Stimulated activated CD4-positive, alpha-beta T cell treated with anti-CD3 and anti-CD28 coated beads, Interleukin-4, amount 100 ng/mL, for 24 hours (primary cell): ENCODE data around the gene CCDC91.
A peak's percentile ranks its signal among the peaks of the same experiment; 100 is the strongest.
"Not testable (repeated sequence)": the region's sequence is repeated elsewhere in the genome, so short reads cannot be mapped to it uniquely, and the experiment has no call there.

Source experiments
- DNase-seq: peaks from one replicate; pipeline ENCODE4 v3.0.0-alpha.2; 2020

Gene CCDC91

GRCh38 chr12:28235015-28235414 lies 44.8 kb downstream of the CCDC91 start:
- no peak for DNase-seq

- no peak for DNase-seq
Measured at GRCh38 chr12:28235985-28236384, 45.7 kb downstream of the CCDC91 start.

GRCh38 chr12:28237423-28237822 lies 47.2 kb downstream of the CCDC91 start:
- DNase-seq, result no peak

- DNase-seq, result no peak
Measured at GRCh38 chr12:28239918-28240317, 49.7 kb downstream of the CCDC91 start.

GRCh38 chr12:28240853-28241252 lies 50.6 kb downstream of the CCDC91 start:
- DNase-seq, result no peak

- DNase-seq, result no peak
Measured at GRCh38 chr12:28242129-28242495, 51.9 kb downstream of the CCDC91 start.

- no peak for DNase-seq
Measured at GRCh38 chr12:28242496-28243309, 52.4 kb downstream of the CCDC91 start.

- no peak for DNase-seq
Measured at GRCh38 chr12:28243310-28243633, 53.0 kb downstream of the CCDC91 start.

GRCh38 chr12:28247806-28248205 lies 57.5 kb downstream of the CCDC91 start:
- DNase-seq, result no peak

- DNase-seq, result no peak
Measured at GRCh38 chr12:28248555-28249145, 58.4 kb downstream of the CCDC91 start.

- peak; percentile 64 for DNase-seq
Measured at GRCh38 chr12:28253161-28253641, 62.9 kb downstream of the CCDC91 start.

GRCh38 chr12:28257411-28257810 lies 67.2 kb downstream of the CCDC91 start:
- DNase-seq, result no peak

- DNase-seq, result no peak
Measured at GRCh38 chr12:28258998-28259397, 68.7 kb downstream of the CCDC91 start.

GRCh38 chr12:28265435-28266042 lies 75.3 kb downstream of the CCDC91 start:
- no peak for DNase-seq

GRCh38 chr12:28267920-28268607 lies 77.8 kb downstream of the CCDC91 start:
- DNase-seq, result not testable (repeated sequence)

GRCh38 chr12:28268608-28269229 lies 78.5 kb downstream of the CCDC91 start:
- no peak for DNase-seq

GRCh38 chr12:28269851-28270250 lies 79.6 kb downstream of the CCDC91 start:
- no peak for DNase-seq

- DNase-seq, result no peak
Measured at GRCh38 chr12:28278499-28278898, 88.2 kb downstream of the CCDC91 start.

GRCh38 chr12:28278960-28279359 lies 88.7 kb downstream of the CCDC91 start:
- no peak for DNase-seq

- no peak for DNase-seq
Measured at GRCh38 chr12:28286352-28286751, 96.1 kb downstream of the CCDC91 start.

- no peak for DNase-seq
Measured at GRCh38 chr12:28290262-28290661, 100.0 kb downstream of the CCDC91 start.

- no peak for DNase-seq
Measured at GRCh38 chr12:28292699-28293098, 102.4 kb downstream of the CCDC91 start.

- DNase-seq, result no peak
Measured at GRCh38 chr12:28294300-28294699, 104.0 kb downstream of the CCDC91 start.
